Inferior parietal cortex (tissue), 1 donor: ENCODE data around the gene MED13L.
"Not testable (repeated sequence)": the region's sequence is repeated elsewhere in the genome, so short reads cannot be mapped to it uniquely, and the experiment has no call there.

ENCODE experiments used
- DNase-seq: peaks from one replicate; pipeline ENCODE4 v3.0.0-alpha.2; 2016; ENCODE audit errors: extremely low spot score

The MED13L gene

GRCh38 chr12:116247377-116247776 is 30.1 kb downstream of the MED13L start:
- DNase-seq = no peak

- DNase-seq = no peak
These were observed 30.9 kb downstream of the MED13L start for GRCh38 chr12:116246490-116247179.

GRCh38 chr12:116245189-116245588 is 32.3 kb downstream of the MED13L start:
- no peak for DNase-seq

- DNase-seq = no peak
These were observed 32.9 kb downstream of the MED13L start for GRCh38 chr12:116244474-116245090.

- DNase-seq = no peak
These were observed 33.5 kb downstream of the MED13L start for GRCh38 chr12:116244001-116244400.

- no peak for DNase-seq
These were observed 34.8 kb downstream of the MED13L start for GRCh38 chr12:116242740-116243139.

- no peak for DNase-seq
These were observed 36.2 kb downstream of the MED13L start for GRCh38 chr12:116241157-116241759.

- DNase-seq = not testable (repeated sequence)
These were observed 38.8 kb downstream of the MED13L start for GRCh38 chr12:116238570-116239119.

GRCh38 chr12:116238149-116238548 is 39.3 kb downstream of the MED13L start:
- DNase-seq = no peak

- DNase-seq = no peak
These were observed 40.5 kb downstream of the MED13L start for GRCh38 chr12:116236976-116237375.

GRCh38 chr12:116236148-116236731 is 41.3 kb downstream of the MED13L start:
- peak; percentile 79 for DNase-seq

- not testable (repeated sequence) for DNase-seq
These were observed 43.3 kb downstream of the MED13L start for GRCh38 chr12:116234148-116234547.

GRCh38 chr12:116233669-116234068 is 43.8 kb downstream of the MED13L start:
- no peak for DNase-seq

GRCh38 chr12:116227811-116228210 is 49.7 kb downstream of the MED13L start:
- DNase-seq = no peak

- DNase-seq = no peak
These were observed 51.5 kb downstream of the MED13L start for GRCh38 chr12:116226026-116226425.

GRCh38 chr12:116222358-116222757 is 55.1 kb downstream of the MED13L start:
- DNase-seq = peak; percentile 57

GRCh38 chr12:116220756-116221155 is 56.7 kb downstream of the MED13L start:
- DNase-seq = no peak

- DNase-seq = no peak
These were observed 60.3 kb downstream of the MED13L start for GRCh38 chr12:116217045-116217735.

GRCh38 chr12:116216022-116216756 is 61.3 kb downstream of the MED13L start:
- no peak for DNase-seq

- no peak for DNase-seq
These were observed 62.5 kb downstream of the MED13L start for GRCh38 chr12:116215023-116215422.

GRCh38 chr12:116213885-116214527 is 63.5 kb downstream of the MED13L start:
- DNase-seq = no peak
